ENCODE results near the gene NPTXR.

GRCh38 chr22:38789606-38790005 lies 54.2 kb downstream of the NPTXR start:
- no peak for TF ChIP-seq CTCF (IDR thresholded peaks at IDR 0.05; ENCODE audit: low read length)
- no peak for TF ChIP-seq EZH2 (optimal IDR thresholded peaks at IDR 0.05; ENCODE audit: low read depth, low read length)
- TF ChIP-seq EZH2phosphoT487 (IDR thresholded peaks at IDR 0.05; ENCODE audit: low read length): no peak
